PFSK-1 (cell line): ENCODE results near the gene ECHDC1.

Source experiments
- FOXP2 ChIP-seq: optimal IDR thresholded peaks from 2 replicates; pipeline ENCODE3; 2011; ENCODE audit warnings: borderline replicate concordance, control low read depth, inconsistent platforms; ENCODE audit not compliant: insufficient read depth; ENCODE audit errors: extremely low read length, extremely low read depth
- POLR2AphosphoS5 ChIP-seq: IDR thresholded peaks from 2 replicates; pipeline ENCODE4 v1.6.1; 2012; ENCODE audit warnings: low read depth, mild to moderate bottlenecking, control low read depth, low read length, moderate library complexity
- SIN3A ChIP-seq: IDR thresholded peaks from 2 replicates; pipeline ENCODE4 v1.6.1; 2012; ENCODE audit warnings: mild to moderate bottlenecking, low read length, moderate library complexity, borderline replicate concordance; ENCODE audit not compliant: insufficient read depth
- TAF1 ChIP-seq: IDR thresholded peaks from 2 replicates; pipeline ENCODE4 v1.6.1; 2012; ENCODE audit warnings: low read length, control low read depth, borderline replicate concordance; ENCODE audit not compliant: insufficient read depth
- TF ChIP-seq, protein P1 (sequence below), 2 experiments: IDR thresholded peaks; 2 replicates each; pipeline versions ENCODE4 v1.6.1 to v1.8.0; 2011 to 2012; ENCODE audit warnings: low read depth in 2 of 2, low read length in 2 of 2, control low read depth in 1 of 2, inconsistent platforms in 1 of 2, mild to moderate bottlenecking in 1 of 2, moderate library complexity in 1 of 2; ENCODE audit not compliant: insufficient read depth in 1 of 2

The ECHDC1 gene

DNA sequence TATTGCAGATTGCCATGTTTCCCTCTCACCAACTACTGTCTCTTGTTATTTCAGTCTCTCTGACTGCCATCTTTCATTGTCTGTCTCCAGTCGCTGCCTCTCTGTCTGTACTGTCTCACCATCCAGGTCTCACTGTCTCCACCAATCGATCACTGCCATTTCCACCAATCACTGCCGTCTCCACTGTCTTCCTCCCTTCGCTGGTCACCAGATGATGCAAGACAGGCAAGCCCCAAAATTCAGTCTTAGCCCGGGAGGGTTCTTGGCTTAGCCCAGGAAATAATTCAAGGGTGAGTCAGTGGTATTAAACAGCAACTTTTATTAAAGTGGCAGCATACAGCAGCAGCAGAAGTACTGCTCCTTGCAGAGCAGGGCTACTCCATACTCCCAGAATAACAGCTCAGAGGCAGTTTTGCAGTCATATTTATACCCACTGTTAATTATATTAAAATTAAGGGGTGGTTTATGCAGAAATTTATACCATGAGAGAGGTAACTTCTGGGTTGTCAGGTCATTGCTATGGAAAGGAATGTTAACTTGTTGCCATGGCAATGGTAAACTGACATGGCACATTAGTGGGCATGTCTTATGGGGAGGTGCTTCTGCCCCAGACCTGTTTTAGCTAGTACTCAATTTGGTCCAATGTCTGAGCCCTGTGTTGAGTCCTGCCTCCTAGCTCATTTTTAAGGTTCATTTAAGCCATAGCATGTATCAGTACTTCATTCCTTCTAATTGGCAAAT lies 23.0 kb upstream of the ECHDC1 start:
- TF ChIP-seq SIN3A, result no peak
- no peak for TF ChIP-seq FOXP2
- no peak for TF ChIP-seq TAF1
- TF ChIP-seq, protein P1, sequence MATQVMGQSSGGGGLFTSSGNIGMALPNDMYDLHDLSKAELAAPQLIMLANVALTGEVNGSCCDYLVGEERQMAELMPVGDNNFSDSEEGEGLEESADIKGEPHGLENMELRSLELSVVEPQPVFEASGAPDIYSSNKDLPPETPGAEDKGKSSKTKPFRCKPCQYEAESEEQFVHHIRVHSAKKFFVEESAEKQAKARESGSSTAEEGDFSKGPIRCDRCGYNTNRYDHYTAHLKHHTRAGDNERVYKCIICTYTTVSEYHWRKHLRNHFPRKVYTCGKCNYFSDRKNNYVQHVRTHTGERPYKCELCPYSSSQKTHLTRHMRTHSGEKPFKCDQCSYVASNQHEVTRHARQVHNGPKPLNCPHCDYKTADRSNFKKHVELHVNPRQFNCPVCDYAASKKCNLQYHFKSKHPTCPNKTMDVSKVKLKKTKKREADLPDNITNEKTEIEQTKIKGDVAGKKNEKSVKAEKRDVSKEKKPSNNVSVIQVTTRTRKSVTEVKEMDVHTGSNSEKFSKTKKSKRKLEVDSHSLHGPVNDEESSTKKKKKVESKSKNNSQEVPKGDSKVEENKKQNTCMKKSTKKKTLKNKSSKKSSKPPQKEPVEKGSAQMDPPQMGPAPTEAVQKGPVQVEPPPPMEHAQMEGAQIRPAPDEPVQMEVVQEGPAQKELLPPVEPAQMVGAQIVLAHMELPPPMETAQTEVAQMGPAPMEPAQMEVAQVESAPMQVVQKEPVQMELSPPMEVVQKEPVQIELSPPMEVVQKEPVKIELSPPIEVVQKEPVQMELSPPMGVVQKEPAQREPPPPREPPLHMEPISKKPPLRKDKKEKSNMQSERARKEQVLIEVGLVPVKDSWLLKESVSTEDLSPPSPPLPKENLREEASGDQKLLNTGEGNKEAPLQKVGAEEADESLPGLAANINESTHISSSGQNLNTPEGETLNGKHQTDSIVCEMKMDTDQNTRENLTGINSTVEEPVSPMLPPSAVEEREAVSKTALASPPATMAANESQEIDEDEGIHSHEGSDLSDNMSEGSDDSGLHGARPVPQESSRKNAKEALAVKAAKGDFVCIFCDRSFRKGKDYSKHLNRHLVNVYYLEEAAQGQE (IDR thresholded peaks at IDR 0.05; ENCODE audit: insufficient read depth in 1 of 2, low read depth in 2 of 2, low read length in 2 of 2), result no peak
- TF ChIP-seq POLR2AphosphoS5, result no peak

DNA sequence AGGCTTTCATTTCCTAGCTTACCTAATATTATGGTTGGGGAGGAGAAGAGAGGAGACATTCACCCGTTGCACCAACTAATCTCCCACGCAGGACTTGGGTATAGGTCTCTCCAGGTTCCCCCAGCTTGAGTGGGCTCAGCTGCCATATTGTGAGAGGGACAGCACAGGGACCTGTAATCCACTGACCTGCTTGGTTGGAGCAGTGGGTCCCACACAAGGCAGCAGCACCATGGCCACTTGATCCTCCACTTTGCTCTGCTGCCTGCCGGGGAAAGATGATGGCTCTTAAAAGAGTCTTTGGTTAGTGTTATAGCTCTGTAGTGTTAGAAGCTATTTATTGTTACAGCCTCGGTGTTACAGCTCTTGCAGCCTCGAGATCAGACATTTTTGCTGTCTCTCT lies 22.5 kb upstream of the ECHDC1 start:
- TF ChIP-seq SIN3A, result no peak
- TF ChIP-seq, protein P1 (IDR thresholded peaks at IDR 0.05; ENCODE audit: insufficient read depth in 1 of 2, low read depth in 2 of 2, low read length in 2 of 2), result no peak
- TF ChIP-seq FOXP2, result no peak
- no peak for TF ChIP-seq POLR2AphosphoS5
- TF ChIP-seq TAF1, result no peak

DNA sequence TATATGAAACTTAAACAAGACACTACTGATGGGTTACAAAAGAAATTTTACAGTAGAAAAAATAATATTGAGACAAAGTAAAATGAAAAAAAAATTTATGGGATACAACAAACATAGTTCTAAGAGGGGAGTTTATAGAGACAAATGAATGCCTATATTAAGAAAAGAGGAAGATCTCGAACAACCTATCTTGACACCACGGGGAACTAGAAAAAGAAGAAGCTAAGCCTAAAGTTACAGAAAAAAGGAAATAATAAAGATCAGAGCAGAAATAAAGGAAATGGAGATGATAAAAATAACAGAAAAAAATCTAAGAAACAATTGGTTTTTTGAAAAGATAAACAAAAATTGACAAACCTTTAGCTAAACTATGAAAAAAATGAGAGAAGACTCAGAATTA lies 9.1 kb upstream of the ECHDC1 start:
- TF ChIP-seq SIN3A, result no peak

DNA sequence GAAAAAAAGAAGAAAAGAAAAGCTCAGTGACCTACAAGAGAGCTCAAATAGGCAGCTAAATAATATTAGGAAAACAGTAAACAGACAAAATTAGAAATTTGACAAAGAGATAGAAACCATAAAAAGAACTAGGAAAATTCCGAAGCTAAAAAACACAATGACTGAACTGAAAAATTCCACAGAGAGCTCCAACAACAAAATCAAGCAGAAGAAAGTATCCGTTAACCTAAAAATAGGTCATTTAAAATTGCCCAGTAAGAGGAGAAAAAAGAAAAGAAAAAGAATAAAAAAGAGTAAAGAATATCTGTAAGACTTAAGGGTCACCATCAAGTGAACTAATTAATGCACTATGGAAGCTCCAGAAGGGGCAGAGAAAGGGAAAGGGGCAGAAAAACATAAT lies 6.6 kb upstream of the ECHDC1 start:
- TF ChIP-seq SIN3A, result no peak
- TF ChIP-seq, protein P1 (IDR thresholded peaks at IDR 0.05; ENCODE audit: insufficient read depth in 1 of 2, low read depth in 2 of 2, low read length in 2 of 2), result no peak
- no peak for TF ChIP-seq POLR2AphosphoS5
- no peak for TF ChIP-seq TAF1
- TF ChIP-seq FOXP2, result no peak

DNA sequence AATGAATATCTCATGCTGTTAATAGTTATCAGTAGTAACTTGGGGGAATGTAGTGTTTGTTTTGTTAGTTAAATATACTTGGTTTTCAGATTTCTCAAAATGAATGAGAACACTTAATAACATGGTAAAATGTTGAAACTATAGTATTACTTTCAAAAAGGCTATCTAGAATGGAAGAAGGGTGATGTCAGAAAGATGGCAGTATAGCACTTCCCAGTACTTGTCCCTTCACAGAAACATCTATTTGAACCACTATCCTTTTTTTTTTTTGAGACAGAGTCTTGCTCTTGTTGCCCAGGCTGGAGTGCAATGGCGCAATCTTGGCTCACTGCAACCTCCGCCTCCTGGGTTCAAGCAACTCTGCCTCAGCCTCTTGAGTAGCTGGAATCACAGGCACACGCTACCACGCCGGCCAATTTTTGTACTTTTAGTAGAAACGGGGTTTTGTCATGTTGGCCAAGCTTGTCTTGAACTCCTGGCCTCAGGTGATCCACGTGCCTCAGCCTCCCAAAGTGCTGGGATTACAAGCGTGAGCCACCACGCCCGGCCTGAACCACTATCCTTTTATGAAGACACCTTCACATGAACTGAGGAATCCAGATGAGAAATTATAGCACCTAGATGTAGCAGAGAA lies 4.7 kb upstream of the ECHDC1 start:
- no peak for TF ChIP-seq TAF1
- TF ChIP-seq, protein P1 (IDR thresholded peaks at IDR 0.05; ENCODE audit: insufficient read depth in 1 of 2, low read depth in 2 of 2, low read length in 2 of 2), result no peak
- TF ChIP-seq FOXP2, result no peak
- TF ChIP-seq SIN3A, result no peak
- TF ChIP-seq POLR2AphosphoS5, result no peak
